ENCODE data around the gene TLK1. TPM values are rescaled to one million over a fixed set of nuclear protein-coding genes. Genes with fewer than 3 reads are reported as not detected.

TLK1 gene
- total RNA-seq, 4 donors from 2014 or later, result 32.2 to 64.3 (median 45.4) TPM

DNA sequence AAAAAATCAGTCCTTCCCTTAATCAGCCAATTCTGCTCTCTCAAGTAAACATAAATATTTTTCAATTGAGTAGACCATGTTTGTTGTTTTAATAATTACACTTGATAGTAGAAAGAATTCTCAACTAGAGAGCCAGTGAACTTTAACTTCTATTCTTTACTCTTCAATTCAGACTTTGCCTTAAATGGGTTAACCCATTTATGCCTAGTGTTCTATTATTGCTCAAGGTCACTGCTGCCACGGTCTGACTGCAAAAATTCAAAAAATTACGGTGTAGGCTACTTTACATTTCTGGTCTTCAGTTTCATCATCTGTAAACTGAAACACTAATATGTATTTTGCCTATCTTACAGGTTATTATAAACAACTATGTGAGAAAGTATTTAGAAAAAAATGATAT, 103.1 kb downstream of the TLK1 start:
- Histone ChIP-seq H3K4me3 (no peak overlapping the region), H3K9me3 (no peaks in the 10 kb centered on the region), H3K27ac (no peak overlapping the region), H3K27me3 (no peaks in the 10 kb centered on the region), H3K36me3 (peaks cover 6 to 32% of the 10 kb centered on the region in 2 donors), H3K4me1 (peaks cover 0 to 17% (median 2%) of the 10 kb centered on the region in 3 donors)
- WGBS, 2 donors (ENCODE audit: low coverage in 1 of 2), result 79 to 85% methylated on average over 2 of the region's 2 CpGs
- no peak for ATAC-seq
- TF ChIP-seq POLR2AphosphoS5 (IDR thresholded peaks at IDR 0.05) (no peak), CTCF (IDR thresholded peaks at IDR 0.05) (no peak), POLR2A (IDR thresholded peaks at IDR 0.05) (no peak), EP300 (IDR thresholded peaks at IDR 0.05) (no peak)

DNA sequence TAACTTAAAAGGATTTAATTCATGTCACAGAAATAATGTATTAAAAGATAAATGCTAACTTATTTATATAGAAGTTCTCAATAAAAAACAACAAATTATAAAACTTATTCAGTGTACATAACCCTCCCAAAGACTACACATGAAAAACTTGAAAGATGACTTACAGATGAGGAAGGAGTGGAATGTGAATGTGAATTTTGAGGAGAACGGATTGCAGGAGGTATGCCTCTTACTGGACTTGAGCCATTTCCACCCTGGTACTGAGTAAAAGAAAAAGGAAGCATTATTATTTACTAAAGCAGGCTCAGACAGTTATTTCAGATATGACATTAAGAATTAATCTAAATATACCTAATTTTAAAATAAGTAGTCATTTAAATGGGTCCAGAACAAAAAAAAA, 104.4 kb downstream of the TLK1 start:
- no peak for ATAC-seq
- H3K4me3 ChIP-seq, result no peak overlapping the region
- peaks cover 6 to 37% of the 10 kb centered on the region in 2 donors for H3K36me3 ChIP-seq
- WGBS, 2 donors (ENCODE audit: low coverage in 1 of 2), result 36 to 54% methylated on average over 1 of the region's 1 CpG
- no peaks in the 10 kb centered on the region for H3K9me3 ChIP-seq
- TF ChIP-seq POLR2A (IDR thresholded peaks at IDR 0.05) (no peak), CTCF (IDR thresholded peaks at IDR 0.05) (no peak), EP300 (IDR thresholded peaks at IDR 0.05) (no peak), POLR2AphosphoS5 (IDR thresholded peaks at IDR 0.05) (no peak)
- H3K4me1 ChIP-seq, result peaks cover 0 to 17% (median 2%) of the 10 kb centered on the region in 3 donors
- H3K27me3 ChIP-seq, result no peaks in the 10 kb centered on the region
- no peak overlapping the region for H3K27ac ChIP-seq

DNA sequence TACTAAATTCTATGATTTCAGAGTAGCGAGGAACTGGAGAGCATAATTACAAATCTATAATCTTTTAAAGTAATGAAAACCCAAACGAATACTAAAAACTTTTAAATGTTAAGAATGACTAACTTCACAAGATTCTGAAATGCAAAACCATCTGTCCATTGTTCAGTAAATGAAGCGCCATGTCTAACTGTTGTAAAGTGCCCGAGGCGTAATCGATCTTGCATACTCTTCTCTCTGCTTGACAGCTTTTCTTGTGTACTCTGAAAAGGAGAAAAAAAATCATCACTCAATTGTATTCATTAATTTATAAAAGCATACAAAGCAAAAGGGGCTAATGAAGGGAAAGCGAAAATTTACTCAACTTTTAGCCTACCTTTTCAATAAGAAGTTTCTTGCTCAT, 111.0 kb downstream of the TLK1 start:
- WGBS, 2 donors (ENCODE audit: low coverage in 1 of 2), result 92 to 96% methylated on average over 7 of the region's 7 CpGs
- Histone ChIP-seq H3K36me3 (peaks cover 2 to 76% of the 10 kb centered on the region in 2 donors), H3K9me3 (no peaks in the 10 kb centered on the region), H3K27ac (no peak overlapping the region), H3K4me1 (no peaks in the 10 kb centered on the region), H3K27me3 (no peaks in the 10 kb centered on the region), H3K4me3 (no peak overlapping the region)
- ATAC-seq, result no peak
- TF ChIP-seq POLR2A (IDR thresholded peaks at IDR 0.05), result no peak
- TF ChIP-seq CTCF (IDR thresholded peaks at IDR 0.05), result no peak
- TF ChIP-seq POLR2AphosphoS5 (IDR thresholded peaks at IDR 0.05), result no peak
- no peak for TF ChIP-seq EP300 (IDR thresholded peaks at IDR 0.05)

GRCh38 chr2:171046048-171046560, 114.6 kb downstream of the TLK1 start:
- no peak for TF ChIP-seq CTCF (IDR thresholded peaks at IDR 0.05)
- no peak for TF ChIP-seq POLR2A (IDR thresholded peaks at IDR 0.05)
- no peak for TF ChIP-seq POLR2AphosphoS5 (IDR thresholded peaks at IDR 0.05)
- no peak for TF ChIP-seq EP300 (IDR thresholded peaks at IDR 0.05)
- H3K36me3 ChIP-seq, result peaks cover 2 to 84% of the 10 kb centered on the region in 2 donors
- no peak for ATAC-seq
- no peak overlapping the region for H3K4me3 ChIP-seq
- H3K27me3 ChIP-seq, result no peaks in the 10 kb centered on the region
- no peaks in the 10 kb centered on the region for H3K4me1 ChIP-seq
- WGBS, 2 donors (ENCODE audit: low coverage in 1 of 2), result 90% methylated on average over 3 of the region's 3 CpGs
- H3K27ac ChIP-seq, result no peak overlapping the region
- no peaks in the 10 kb centered on the region for H3K9me3 ChIP-seq

- Histone ChIP-seq H3K27ac (no peak overlapping the region), H3K4me3 (no peak overlapping the region), H3K9me3 (no peaks in the 10 kb centered on the region), H3K27me3 (no peaks in the 10 kb centered on the region), H3K36me3 (peaks cover 0 to 87% of the 10 kb centered on the region in 2 donors), H3K4me1 (no peaks in the 10 kb centered on the region)
- no peak for ATAC-seq
- TF ChIP-seq EP300 (IDR thresholded peaks at IDR 0.05) (no peak), CTCF (IDR thresholded peaks at IDR 0.05) (no peak), POLR2A (IDR thresholded peaks at IDR 0.05) (no peak), POLR2AphosphoS5 (IDR thresholded peaks at IDR 0.05) (no peak)
- 61 to 64% methylated on average over 6 of the region's 6 CpGs for WGBS, 2 donors (ENCODE audit: low coverage in 1 of 2)
Observed at GRCh38 chr2:171044416-171044815, 116.3 kb downstream of the TLK1 start.
